ENCODE results near the gene KLK11.

The KLK11 gene

GRCh38 chr19:51018745-51019543 is 7.5 kb downstream of the KLK11 start:
- Histone ChIP-seq H3K4me3 (ENCODE audit: low read length) (peak overlapping the region; percentile 48), H3K9me3 (ENCODE audit: control insufficient read depth, insufficient read depth, low read length) (no peaks in the 10 kb centered on the region), H3K4me1 (ENCODE audit: control insufficient read depth, insufficient read depth, low read length) (no peaks in the 10 kb centered on the region), H3K27ac (ENCODE audit: low read length) (no peak overlapping the region), H3K36me3 (ENCODE audit: control insufficient read depth, insufficient read depth, low read length) (no peaks in the 10 kb centered on the region), H3K27me3 (ENCODE audit: control insufficient read depth, insufficient read depth, low read length) (no peaks in the 10 kb centered on the region; the same call in none of the 2 replicates)
- no peak for DNase-seq (ENCODE audit: low read depth, low spot score)
- WGBS (ENCODE audit: insufficient coverage, insufficient read length) = no CpG with 5 or more reads among the region's 68 CpGs

GRCh38 chr19:51016798-51017683 is 9.4 kb downstream of the KLK11 start:
- Histone ChIP-seq H3K27ac (ENCODE audit: low read length) (no peak overlapping the region), H3K4me1 (ENCODE audit: control insufficient read depth, insufficient read depth, low read length) (no peaks in the 10 kb centered on the region), H3K9me3 (ENCODE audit: control insufficient read depth, insufficient read depth, low read length) (no peaks in the 10 kb centered on the region), H3K27me3 (ENCODE audit: control insufficient read depth, insufficient read depth, low read length) (no peaks in the 10 kb centered on the region; the same call in none of the 2 replicates), H3K4me3 (ENCODE audit: low read length) (peak overlapping the region; percentile 69; the same call in 1 of the 2 replicates), H3K36me3 (ENCODE audit: control insufficient read depth, insufficient read depth, low read length) (no peaks in the 10 kb centered on the region)
- WGBS (ENCODE audit: insufficient coverage, insufficient read length) = no CpG with 5 or more reads among the region's 68 CpGs
- DNase-seq (ENCODE audit: low read depth, low spot score) = peak; percentile 87

- H3K36me3 ChIP-seq (ENCODE audit: control insufficient read depth, insufficient read depth, low read length) = no peaks in the 10 kb centered on the region
- no peak overlapping the region for H3K27ac ChIP-seq (ENCODE audit: low read length)
- no peaks in the 10 kb centered on the region for H3K4me1 ChIP-seq (ENCODE audit: control insufficient read depth, insufficient read depth, low read length)
- no peaks in the 10 kb centered on the region for H3K9me3 ChIP-seq (ENCODE audit: control insufficient read depth, insufficient read depth, low read length)
- H3K4me3 ChIP-seq (ENCODE audit: low read length) = no peak overlapping the region
- no peaks in the 10 kb centered on the region; the same call in none of the 2 replicates for H3K27me3 ChIP-seq (ENCODE audit: control insufficient read depth, insufficient read depth, low read length)
- no peak for DNase-seq (ENCODE audit: low read depth, low spot score)
- WGBS (ENCODE audit: insufficient coverage, insufficient read length) = no CpG with 5 or more reads among the region's 19 CpGs
These were observed 10.6 kb downstream of the KLK11 start for GRCh38 chr19:51015691-51016267.

DNA sequence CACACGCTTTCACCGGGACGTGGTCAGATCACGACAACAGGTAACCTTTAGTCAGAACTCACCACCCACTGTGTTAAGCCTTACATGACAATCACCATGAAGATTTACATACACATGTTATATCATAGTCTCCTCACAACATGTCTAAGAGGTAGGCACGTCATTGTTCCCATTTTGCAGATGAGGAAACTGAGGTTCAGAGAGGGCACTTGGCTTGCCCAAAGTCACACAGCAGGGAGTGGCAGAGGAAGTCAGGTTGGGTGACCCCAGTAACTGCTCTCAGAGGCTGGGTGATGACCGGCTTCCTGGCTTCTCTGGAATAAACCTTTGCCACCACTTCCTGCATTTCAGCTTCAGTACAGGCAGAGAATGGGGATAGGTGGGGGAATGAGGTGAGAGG is 12.2 kb downstream of the KLK11 start:
- Histone ChIP-seq H3K36me3 (ENCODE audit: control insufficient read depth, insufficient read depth, low read length) (no peaks in the 10 kb centered on the region), H3K9me3 (ENCODE audit: control insufficient read depth, insufficient read depth, low read length) (no peaks in the 10 kb centered on the region), H3K27me3 (ENCODE audit: control insufficient read depth, insufficient read depth, low read length) (no peaks in the 10 kb centered on the region; the same call in none of the 2 replicates), H3K4me1 (ENCODE audit: control insufficient read depth, insufficient read depth, low read length) (no peaks in the 10 kb centered on the region), H3K4me3 (ENCODE audit: low read length) (no peak overlapping the region), H3K27ac (ENCODE audit: low read length) (no peak overlapping the region)
- DNase-seq (ENCODE audit: low read depth, low spot score) = no peak
- no CpG with 5 or more reads among the region's 6 CpGs for WGBS (ENCODE audit: insufficient coverage, insufficient read length)

- no CpG with 5 or more reads among the region's 12 CpGs for WGBS (ENCODE audit: insufficient coverage, insufficient read length)
- Histone ChIP-seq H3K9me3 (ENCODE audit: control insufficient read depth, insufficient read depth, low read length) (no peaks in the 10 kb centered on the region), H3K27me3 (ENCODE audit: control insufficient read depth, insufficient read depth, low read length) (no peaks in the 10 kb centered on the region; the same call in 1 of the 2 replicates), H3K4me1 (ENCODE audit: control insufficient read depth, insufficient read depth, low read length) (no peaks in the 10 kb centered on the region), H3K4me3 (ENCODE audit: low read length) (no peak overlapping the region), H3K27ac (ENCODE audit: low read length) (no peak overlapping the region), H3K36me3 (ENCODE audit: control insufficient read depth, insufficient read depth, low read length) (no peaks in the 10 kb centered on the region)
- no peak for DNase-seq (ENCODE audit: low read depth, low spot score)
These were observed 13.7 kb downstream of the KLK11 start for GRCh38 chr19:51012661-51013190.

- H3K4me1 ChIP-seq (ENCODE audit: control insufficient read depth, insufficient read depth, low read length) = no peaks in the 10 kb centered on the region
- no peak overlapping the region for H3K27ac ChIP-seq (ENCODE audit: low read length)
- no peaks in the 10 kb centered on the region; the same call in 1 of the 2 replicates for H3K27me3 ChIP-seq (ENCODE audit: control insufficient read depth, insufficient read depth, low read length)
- H3K4me3 ChIP-seq (ENCODE audit: low read length) = no peak overlapping the region
- WGBS (ENCODE audit: insufficient coverage, insufficient read length) = no CpG with 5 or more reads among the region's 4 CpGs
- H3K36me3 ChIP-seq (ENCODE audit: control insufficient read depth, insufficient read depth, low read length) = no peaks in the 10 kb centered on the region
- DNase-seq (ENCODE audit: low read depth, low spot score) = no peak
- H3K9me3 ChIP-seq (ENCODE audit: control insufficient read depth, insufficient read depth, low read length) = no peaks in the 10 kb centered on the region
These were observed 16.2 kb downstream of the KLK11 start for GRCh38 chr19:51010066-51010795.

GRCh38 chr19:51009061-51009891 is 17.1 kb downstream of the KLK11 start:
- no peaks in the 10 kb centered on the region for H3K27me3 ChIP-seq (ENCODE audit: control insufficient read depth, insufficient read depth, low read length)

GRCh38 chr19:51007488-51007887 is 18.9 kb downstream of the KLK11 start:
- no peaks in the 10 kb centered on the region for H3K27me3 ChIP-seq (ENCODE audit: control insufficient read depth, insufficient read depth, low read length)
- no peak for DNase-seq (ENCODE audit: low read depth, low spot score)
- no peak overlapping the region for H3K27ac ChIP-seq (ENCODE audit: low read length)
- no peak overlapping the region for H3K4me3 ChIP-seq (ENCODE audit: low read length)
- no peaks in the 10 kb centered on the region for H3K9me3 ChIP-seq (ENCODE audit: control insufficient read depth, insufficient read depth, low read length)
- H3K36me3 ChIP-seq (ENCODE audit: control insufficient read depth, insufficient read depth, low read length) = no peaks in the 10 kb centered on the region
- H3K4me1 ChIP-seq (ENCODE audit: control insufficient read depth, insufficient read depth, low read length) = no peaks in the 10 kb centered on the region
- no CpG with 5 or more reads among the region's 3 CpGs for WGBS (ENCODE audit: insufficient coverage, insufficient read length)

More at GRCh38 chr19:51009061-51009891, 17.1 kb downstream of the KLK11 start:
- Histone ChIP-seq H3K9me3 (ENCODE audit: control insufficient read depth, insufficient read depth, low read length) (no peaks in the 10 kb centered on the region), H3K27ac (ENCODE audit: low read length) (no peak overlapping the region), H3K36me3 (ENCODE audit: control insufficient read depth, insufficient read depth, low read length) (no peaks in the 10 kb centered on the region), H3K4me3 (ENCODE audit: low read length) (no peak overlapping the region), H3K4me1 (ENCODE audit: control insufficient read depth, insufficient read depth, low read length) (no peaks in the 10 kb centered on the region)
- no peak for DNase-seq (ENCODE audit: low read depth, low spot score)
- no CpG with 5 or more reads among the region's 19 CpGs for WGBS (ENCODE audit: insufficient coverage, insufficient read length)

DNA sequence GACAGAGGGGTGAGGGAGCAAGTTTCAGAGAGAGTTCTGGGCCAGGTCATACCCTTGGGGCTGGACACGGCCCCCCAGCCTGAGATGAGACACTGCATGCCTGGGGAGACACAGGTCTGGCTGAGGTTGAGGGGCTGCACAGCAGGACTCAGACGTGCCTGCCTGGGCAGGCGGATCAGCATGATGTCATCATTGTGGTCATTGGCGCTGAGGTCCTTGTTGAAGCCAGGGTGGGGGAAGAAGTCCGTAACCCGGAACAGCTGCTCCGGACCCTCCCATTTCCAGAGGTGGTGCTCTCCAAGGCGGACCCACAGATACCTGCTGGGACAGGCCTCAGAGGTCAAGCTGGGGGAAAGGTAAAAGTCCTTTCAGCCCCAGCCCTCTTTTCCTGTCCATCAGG is 20.0 kb downstream of the KLK11 start:
- H3K4me3 ChIP-seq (ENCODE audit: low read length) = no peak overlapping the region
- H3K27me3 ChIP-seq (ENCODE audit: control insufficient read depth, insufficient read depth, low read length) = no peaks in the 10 kb centered on the region
- no peak overlapping the region for H3K27ac ChIP-seq (ENCODE audit: low read length)
- WGBS (ENCODE audit: insufficient coverage, insufficient read length) = no CpG with 5 or more reads among the region's 8 CpGs
- no peaks in the 10 kb centered on the region for H3K9me3 ChIP-seq (ENCODE audit: control insufficient read depth, insufficient read depth, low read length)
- peaks cover 1% of the 10 kb centered on the region for H3K4me1 ChIP-seq (ENCODE audit: control insufficient read depth, insufficient read depth, low read length)
- no peak for DNase-seq (ENCODE audit: low read depth, low spot score)
- no peaks in the 10 kb centered on the region for H3K36me3 ChIP-seq (ENCODE audit: control insufficient read depth, insufficient read depth, low read length)

All from iPS DF 6.9 (cell line).